Measurements from ENCODE around the gene CFTR.
"Not testable (repeated sequence)": the region's sequence is repeated elsewhere in the genome, so short reads cannot be mapped to it uniquely, and the experiment has no call there.

Gene CFTR

GRCh38 chr7:117479225-117480054, at the start of gene CFTR:
Gene CFTR, plus strand, starts transcription at chr7:117480025. Its CDS starts 70 bp downstream, at chr7:117480095.
- DNase-seq, result no peak

- DNase-seq, result no peak
These were observed 44.3 kb upstream of the CFTR start for GRCh38 chr7:117435475-117436043.

GRCh38 chr7:117444646-117445045, 35.2 kb upstream of the CFTR start:
- DNase-seq, result no peak

GRCh38 chr7:117445206-117445605, 34.6 kb upstream of the CFTR start:
- no peak for DNase-seq

GRCh38 chr7:117446220-117446815, 33.5 kb upstream of the CFTR start:
- no peak for DNase-seq

- DNase-seq, result no peak
These were observed 31.2 kb upstream of the CFTR start for GRCh38 chr7:117448655-117449054.

- DNase-seq, result peak; percentile 9
These were observed 20.7 kb upstream of the CFTR start for GRCh38 chr7:117458977-117459583.

- DNase-seq, result no peak
These were observed 20.1 kb upstream of the CFTR start for GRCh38 chr7:117459735-117460134.

- DNase-seq, result not testable (repeated sequence)
These were observed 19.0 kb upstream of the CFTR start for GRCh38 chr7:117460815-117461214.

GRCh38 chr7:117468174-117468573, 11.7 kb upstream of the CFTR start:
- no peak for DNase-seq

GRCh38 chr7:117470777-117471176, 9.0 kb upstream of the CFTR start:
- DNase-seq, result no peak

- no peak for DNase-seq
These were observed 7.5 kb upstream of the CFTR start for GRCh38 chr7:117472335-117472734.

- no peak for DNase-seq
These were observed 3.1 kb upstream of the CFTR start for GRCh38 chr7:117476557-117477215.

GRCh38 chr7:117478836-117479224, 995 bp upstream of the CFTR start:
- DNase-seq, result no peak

GRCh38 chr7:117480055-117480362, 184 bp downstream of the CFTR start:
- DNase-seq, result no peak

- no peak for DNase-seq
These were observed 1.2 kb downstream of the CFTR start for GRCh38 chr7:117480978-117481377.

- no peak for DNase-seq
These were observed 5.3 kb downstream of the CFTR start for GRCh38 chr7:117485118-117485620.

- no peak for DNase-seq
These were observed 9.2 kb downstream of the CFTR start for GRCh38 chr7:117489016-117489415.

GRCh38 chr7:117489430-117489829, 9.6 kb downstream of the CFTR start:
- no peak for DNase-seq

- DNase-seq, result no peak
These were observed 10.1 kb downstream of the CFTR start for GRCh38 chr7:117489911-117490310.

- no peak for DNase-seq
These were observed 12.8 kb downstream of the CFTR start for GRCh38 chr7:117492649-117493048.

GRCh38 chr7:117493460-117493859, 13.6 kb downstream of the CFTR start:
- DNase-seq, result no peak

GRCh38 chr7:117495308-117495707, 15.5 kb downstream of the CFTR start:
- DNase-seq, result no peak

Data from fibroblast of skin of right quadriceps (primary cell).